ENCODE results near the gene TBC1D22A. TPM values are rescaled to one million over a fixed set of nuclear protein-coding genes. Genes with fewer than 3 reads are reported as not detected.

The TBC1D22A gene
- total and polyA plus RNA-seq, 2 donors from 2014 or later, result 24.6 to 39.4 TPM

DNA sequence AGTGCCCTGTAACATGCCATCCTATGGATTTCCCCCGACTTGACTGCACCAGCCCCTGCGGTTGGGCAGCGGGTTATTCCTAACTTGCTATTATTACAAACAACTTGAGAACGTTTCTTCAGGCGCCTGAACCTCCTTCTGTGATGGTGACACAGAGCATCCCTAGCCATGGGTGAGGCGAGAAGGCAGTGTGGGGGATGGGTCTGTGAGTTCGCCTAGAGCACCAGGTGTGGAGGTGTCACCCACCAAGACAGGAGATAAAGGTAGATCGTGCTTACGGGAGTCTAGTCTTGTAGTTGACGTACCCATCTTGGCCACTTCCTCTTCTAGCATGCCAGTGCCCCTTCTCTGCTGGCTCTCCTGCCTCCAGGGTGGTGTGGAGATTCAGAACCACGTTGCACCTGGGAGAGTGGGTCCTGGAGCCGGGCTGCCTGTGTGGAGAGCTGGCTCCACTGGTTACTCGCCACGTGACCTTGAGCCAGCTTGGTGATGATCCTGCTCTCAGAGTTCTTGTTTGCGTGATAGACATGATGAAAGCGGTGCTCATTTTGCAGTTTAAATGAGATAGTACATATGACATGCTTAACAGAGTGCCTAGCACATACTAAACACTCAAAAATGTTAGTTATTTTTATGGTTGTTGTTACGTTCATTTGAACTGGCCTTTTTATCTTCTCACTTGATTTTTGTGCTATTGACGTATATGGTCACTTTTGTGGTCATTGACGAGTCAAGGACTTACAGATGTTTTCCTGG, 37.8 kb downstream of the TBC1D22A start:
- FAIRE-seq (no peak), DNase-seq (peak in 1 of 5 donors; percentile 55)
- H3K27ac ChIP-seq (ENCODE audit: low read depth in 2 of 2, low read length in 2 of 2), result no peak overlapping the region
- H3K9ac ChIP-seq (ENCODE audit: low read length in 3 of 3), result no peak overlapping the region
- H3K4me3 ChIP-seq (ENCODE audit: low read length in 3 of 3), result no peak overlapping the region
- H3K4me1 ChIP-seq (ENCODE audit: control insufficient read depth in 2 of 3, insufficient read depth in 2 of 3, low read depth in 1 of 3, low read length in 3 of 3), result peaks cover 0 to 19% (median 14%) of the 10 kb centered on the region in 3 donors
- intact Hi-C loops (cut with DNase I), result no loop called here
- H3K27me3 ChIP-seq (ENCODE audit: control insufficient read depth, insufficient read depth, low read length), result no peaks in the 10 kb centered on the region
- no peaks in the 10 kb centered on the region for H3K9me3 ChIP-seq (ENCODE audit: control insufficient read depth in 2 of 3, insufficient read depth in 1 of 3, low read length in 3 of 3)
- peaks cover 4 to 23% (median 17%) of the 10 kb centered on the region in 3 donors for H3K36me3 ChIP-seq (ENCODE audit: control insufficient read depth in 2 of 3, insufficient read depth in 3 of 3, low read length in 3 of 3)
- no peak for TF ChIP-seq CTCF (IDR thresholded peaks at IDR 0.05; ENCODE audit: borderline replicate concordance, extremely low read depth, insufficient read depth)

GRCh38 chr22:46801331-46801811, 38.9 kb downstream of the TBC1D22A start:
- intact Hi-C loops (cut with DNase I), result no loop called here
- H3K27ac ChIP-seq (ENCODE audit: low read depth in 2 of 2, low read length in 2 of 2), result no peak overlapping the region
- H3K36me3 ChIP-seq (ENCODE audit: control insufficient read depth in 2 of 3, insufficient read depth in 3 of 3, low read length in 3 of 3), result peaks cover 4 to 18% (median 17%) of the 10 kb centered on the region in 3 donors
- peaks cover 0 to 19% (median 14%) of the 10 kb centered on the region in 3 donors for H3K4me1 ChIP-seq (ENCODE audit: control insufficient read depth in 2 of 3, insufficient read depth in 2 of 3, low read depth in 1 of 3, low read length in 3 of 3)
- H3K9me3 ChIP-seq (ENCODE audit: control insufficient read depth in 2 of 3, insufficient read depth in 1 of 3, low read length in 3 of 3), result no peaks in the 10 kb centered on the region
- TF ChIP-seq CTCF (IDR thresholded peaks at IDR 0.05; ENCODE audit: borderline replicate concordance, extremely low read depth, insufficient read depth), result no peak
- FAIRE-seq (no peak), DNase-seq (peak in 1 of 5 donors; percentile 46)
- H3K4me3 ChIP-seq (ENCODE audit: low read length in 3 of 3), result no peak overlapping the region
- no peak overlapping the region for H3K9ac ChIP-seq (ENCODE audit: low read length in 3 of 3)
- no peaks in the 10 kb centered on the region for H3K27me3 ChIP-seq (ENCODE audit: control insufficient read depth, insufficient read depth, low read length)

DNA sequence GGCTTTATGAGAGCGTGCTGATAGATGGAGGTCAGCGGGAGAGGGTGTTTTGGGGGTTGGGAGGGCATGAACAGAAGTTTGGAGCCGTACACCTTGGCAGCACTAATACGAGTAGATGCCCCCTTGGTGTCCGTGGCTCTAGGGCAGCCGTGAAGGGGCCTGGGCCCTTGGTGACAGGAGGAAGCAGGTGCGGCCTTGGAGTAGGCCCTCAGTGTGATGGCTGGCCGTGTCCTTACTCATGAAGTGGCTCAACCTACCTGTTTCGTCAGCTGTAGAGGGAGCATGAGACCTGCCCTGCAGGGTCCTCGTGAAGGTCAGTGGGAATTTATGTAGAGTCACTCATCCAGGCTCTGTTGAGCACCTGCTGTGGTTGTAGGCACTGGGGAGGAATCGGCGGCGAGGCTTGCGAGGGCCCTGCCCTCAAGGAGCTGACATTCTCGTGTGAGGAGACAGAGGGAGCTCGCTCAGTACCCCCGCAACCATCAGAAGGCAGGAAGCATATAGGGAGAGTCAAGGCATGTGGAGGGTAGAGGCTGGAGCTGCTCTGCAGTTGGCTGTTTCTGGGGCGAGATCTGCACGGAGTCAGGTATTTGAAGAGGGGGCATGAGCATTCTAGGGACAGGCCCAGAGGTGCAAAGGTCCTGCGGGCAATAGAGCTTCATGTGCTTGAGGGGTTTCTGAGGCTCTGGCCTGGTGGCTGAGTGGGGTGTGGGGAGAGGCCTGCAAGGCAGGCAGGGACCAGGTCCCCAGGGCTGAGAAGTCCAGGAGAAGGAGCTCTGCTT, 39.6 kb downstream of the TBC1D22A start:
- Histone ChIP-seq H3K36me3 (ENCODE audit: control insufficient read depth in 2 of 3, insufficient read depth in 3 of 3, low read length in 3 of 3) (peaks cover 4 to 20% (median 17%) of the 10 kb centered on the region in 3 donors), H3K4me3 (ENCODE audit: low read length in 3 of 3) (no peak overlapping the region), H3K4me1 (ENCODE audit: control insufficient read depth in 2 of 3, insufficient read depth in 2 of 3, low read depth in 1 of 3, low read length in 3 of 3) (peaks cover 0 to 19% (median 14%) of the 10 kb centered on the region in 3 donors), H3K27ac (ENCODE audit: low read depth in 2 of 2, low read length in 2 of 2) (no peak overlapping the region), H3K9me3 (ENCODE audit: control insufficient read depth in 2 of 3, insufficient read depth in 1 of 3, low read length in 3 of 3) (no peaks in the 10 kb centered on the region), H3K9ac (ENCODE audit: low read length in 3 of 3) (no peak overlapping the region), H3K27me3 (ENCODE audit: control insufficient read depth, insufficient read depth, low read length) (no peaks in the 10 kb centered on the region)
- intact Hi-C loops (cut with DNase I), result no loop called here
- no peak for TF ChIP-seq CTCF (IDR thresholded peaks at IDR 0.05; ENCODE audit: borderline replicate concordance, extremely low read depth, insufficient read depth)
- DNase-seq (peak in 1 of 5 donors; percentile 70), FAIRE-seq (no peak)
